Measurements from ENCODE around the gene FMNL1.

GRCh38 chr17:45277216-45277849 lies 55.6 kb downstream of the FMNL1 start:
- TF ChIP-seq EZH2 (IDR thresholded peaks at IDR 0.05; ENCODE audit: low read length) (no peak), CTCF (optimal IDR thresholded peaks at IDR 0.05 in 1 of 3, IDR thresholded peaks at IDR 0.05 in 1 of 3, conservative IDR thresholded peaks at IDR 0.05 in 1 of 3; ENCODE audit: extremely low read depth in 1 of 3, insufficient read depth in 2 of 3, low read length in 3 of 3) (peak; percentile 78 to 92 (median 79))
